Measurements from ENCODE around the gene CSH2. TPM values are rescaled to one million over a fixed set of nuclear protein-coding genes. Genes with fewer than 3 reads are reported as not detected.
A peak's percentile ranks its signal among the peaks of the same experiment; 100 is the strongest.

Gene CSH2
- total and polyA plus RNA-seq, 5 donors from 2014 or later: 3.8 TPM; not detected in 4

DNA sequence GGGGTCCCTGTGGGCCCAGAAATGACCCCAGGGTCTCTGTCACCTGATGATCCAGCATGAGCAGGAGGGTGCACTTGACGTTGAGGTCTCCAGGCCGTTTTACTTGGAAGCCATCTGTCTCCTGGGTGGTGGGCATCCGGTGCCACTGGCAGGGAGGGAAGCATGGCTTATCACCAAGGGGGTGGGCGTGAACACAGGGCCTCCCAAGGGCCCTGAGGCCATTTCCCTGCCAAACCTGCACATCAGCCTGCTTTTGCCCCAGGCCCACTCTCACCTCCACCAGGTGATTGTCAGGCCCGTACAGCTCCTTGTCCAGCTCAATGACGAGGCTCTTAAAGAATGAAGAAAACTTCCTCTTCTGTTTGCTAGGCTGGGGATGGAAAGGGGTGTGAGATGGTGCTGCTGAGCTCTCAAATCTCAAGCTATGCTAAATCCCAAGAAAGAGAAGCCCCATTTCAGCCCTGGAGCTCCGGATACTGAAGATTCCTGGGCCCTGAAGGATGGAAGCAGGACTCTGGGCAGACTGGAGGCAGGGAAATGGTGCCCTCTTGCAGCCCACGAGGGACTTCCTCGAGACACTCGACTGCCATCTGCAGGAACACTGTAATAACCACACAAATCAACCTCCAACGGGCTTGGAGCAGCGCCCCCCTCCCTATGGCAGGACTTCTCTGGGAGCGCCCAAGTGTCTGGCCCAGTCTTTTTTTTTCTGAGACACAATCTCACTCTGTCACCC lies 38.9 kb downstream of the CSH2 start:
- Histone ChIP-seq H3K4me3 (ENCODE audit: low read depth, low read length) (no peak overlapping the region), H3K4me1 (ENCODE audit: control insufficient read depth, insufficient read depth, low read length, poor library complexity, severe bottlenecking) (peaks cover 60% of the 10 kb centered on the region), H3K9me3 (ENCODE audit: control insufficient read depth in 2 of 2, low read length in 2 of 2) (no peaks in the 10 kb centered on the region), H3K36me3 (ENCODE audit: control insufficient read depth, insufficient read depth, low read length) (peaks cover 74% of the 10 kb centered on the region), H3K27ac (ENCODE audit: insufficient read depth, low read length, poor library complexity, severe bottlenecking) (peak overlapping the region; percentile 19), H3K27me3 (ENCODE audit: control insufficient read depth, insufficient read depth, low read length) (no peaks in the 10 kb centered on the region)
- Mint-ChIP-seq H3K36me3 (peaks cover 40% of the 10 kb centered on the region), H3K4me3 (peak overlapping the region in 3 of 4 donors; percentile 31 to 83 (median 62)), H3K4me1 (peaks cover 4 to 75% (median 36%) of the 10 kb centered on the region in 4 donors), H3K27ac (peak overlapping the region; percentile 42 to 89 (median 80)), H3K9me3 (peaks cover 0 to 3% (median 0%) of the 10 kb centered on the region in 7 donors), H3K27me3 (no peaks in the 10 kb centered on the region)
- DNase-seq: peak; percentile 41 to 80 (median 64)
- peak; percentile 58 to 81 for ATAC-seq (ENCODE audit: low read depth in 2 of 2)

DNA sequence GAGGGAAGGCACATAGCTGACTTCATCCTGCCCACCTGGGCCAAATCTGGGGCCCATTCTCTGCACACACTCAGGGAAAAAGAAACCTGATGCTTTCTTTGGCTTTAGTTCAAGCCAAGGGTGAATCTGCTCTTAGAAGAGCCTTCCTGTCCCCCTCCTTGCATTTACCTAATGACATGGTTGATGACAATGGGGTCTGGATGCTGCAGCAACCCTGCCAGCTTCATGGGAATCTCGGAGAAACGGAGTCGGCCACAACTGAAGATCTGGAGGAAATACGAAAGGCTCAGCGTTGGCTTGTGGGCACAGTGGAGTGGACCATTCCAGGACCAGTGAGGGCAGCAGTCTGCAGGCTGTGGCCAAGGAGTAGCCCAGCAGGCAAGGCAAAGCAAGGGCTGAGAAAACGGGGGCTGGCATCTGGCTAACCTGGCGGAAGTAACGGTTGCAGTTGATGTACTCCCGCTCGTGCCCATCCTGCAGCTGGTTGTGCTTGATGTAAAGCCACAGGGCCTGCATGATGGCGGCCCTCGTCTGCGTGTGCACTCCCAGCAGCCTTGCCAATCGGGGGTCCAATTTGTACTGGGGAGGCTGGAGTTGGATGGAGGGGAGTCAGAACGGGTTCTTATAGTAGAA lies 39.6 kb downstream of the CSH2 start:
- peaks cover 60% of the 10 kb centered on the region for H3K4me1 ChIP-seq (ENCODE audit: control insufficient read depth, insufficient read depth, low read length, poor library complexity, severe bottlenecking)
- peaks cover 42% of the 10 kb centered on the region for H3K36me3 Mint-ChIP-seq
- no peaks in the 10 kb centered on the region for H3K27me3 ChIP-seq (ENCODE audit: control insufficient read depth, insufficient read depth, low read length)
- H3K27me3 Mint-ChIP-seq: no peaks in the 10 kb centered on the region
- peak overlapping the region in 1 of 3 donors; percentile 60 for H3K27ac Mint-ChIP-seq
- no peaks in the 10 kb centered on the region for H3K9me3 ChIP-seq (ENCODE audit: control insufficient read depth in 2 of 2, low read length in 2 of 2)
- no peak overlapping the region for H3K27ac ChIP-seq (ENCODE audit: insufficient read depth, low read length, poor library complexity, severe bottlenecking)
- peaks cover 80% of the 10 kb centered on the region for H3K36me3 ChIP-seq (ENCODE audit: control insufficient read depth, insufficient read depth, low read length)
- ATAC-seq (ENCODE audit: low read depth in 2 of 2) (no peak), DNase-seq (no peak)
- peaks cover 4 to 75% (median 38%) of the 10 kb centered on the region in 4 donors for H3K4me1 Mint-ChIP-seq
- H3K9me3 Mint-ChIP-seq: peaks cover 0 to 3% (median 0%) of the 10 kb centered on the region in 7 donors
- peak overlapping the region in 1 of 4 donors; percentile 32 for H3K4me3 Mint-ChIP-seq
- H3K4me3 ChIP-seq (ENCODE audit: low read depth, low read length): no peak overlapping the region

DNA sequence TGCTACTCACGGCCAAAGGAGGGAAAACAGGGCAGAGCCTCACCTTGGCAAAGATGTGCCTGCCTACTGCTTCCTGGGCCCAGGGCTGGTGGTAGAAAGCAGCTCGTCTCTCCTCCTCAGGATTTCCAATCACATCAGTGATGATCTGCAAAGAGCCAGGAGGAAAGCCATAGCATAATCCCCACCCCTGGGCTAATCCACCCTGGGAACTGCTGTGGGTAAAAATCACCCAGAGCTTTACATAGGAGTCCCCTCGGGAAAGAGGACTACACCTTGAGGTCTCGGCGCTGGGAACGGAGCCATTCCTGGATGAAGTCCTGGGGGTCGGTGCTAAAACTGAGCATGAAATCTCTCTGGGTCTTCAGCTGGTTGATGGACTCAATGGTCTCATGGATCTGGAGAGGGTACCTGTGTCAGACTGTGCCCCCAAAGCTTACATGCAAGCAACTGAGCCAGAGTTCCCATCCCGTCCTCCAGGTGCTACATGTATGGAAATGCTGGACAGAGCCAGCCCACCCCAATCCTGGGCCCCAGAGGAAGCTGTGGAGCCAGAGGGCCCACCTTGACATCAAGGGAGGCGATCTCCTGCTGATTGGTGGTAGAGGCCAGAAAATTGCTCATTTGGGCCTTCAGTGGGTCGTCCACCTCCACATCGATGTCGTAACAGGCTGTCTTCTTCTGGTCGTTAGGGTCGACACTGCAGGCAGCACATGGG lies 40.3 kb downstream of the CSH2 start:
- Mint-ChIP-seq H3K4me3 (peak overlapping the region in 1 of 4 donors; percentile 32), H3K4me1 (peaks cover 7 to 75% (median 40%) of the 10 kb centered on the region in 4 donors), H3K36me3 (peaks cover 42% of the 10 kb centered on the region), H3K9me3 (peaks cover 0 to 3% (median 0%) of the 10 kb centered on the region in 7 donors), H3K27me3 (no peaks in the 10 kb centered on the region), H3K27ac (peak overlapping the region in 1 of 3 donors; percentile 63)
- H3K27me3 ChIP-seq (ENCODE audit: control insufficient read depth, insufficient read depth, low read length): no peaks in the 10 kb centered on the region
- ATAC-seq (ENCODE audit: low read depth in 2 of 2): no peak
- DNase-seq: no peak
- no peak overlapping the region for H3K27ac ChIP-seq (ENCODE audit: insufficient read depth, low read length, poor library complexity, severe bottlenecking)
- no peak overlapping the region for H3K4me3 ChIP-seq (ENCODE audit: low read depth, low read length)
- H3K4me1 ChIP-seq (ENCODE audit: control insufficient read depth, insufficient read depth, low read length, poor library complexity, severe bottlenecking): peaks cover 60% of the 10 kb centered on the region
- H3K36me3 ChIP-seq (ENCODE audit: control insufficient read depth, insufficient read depth, low read length): peaks cover 80% of the 10 kb centered on the region
- no peaks in the 10 kb centered on the region for H3K9me3 ChIP-seq (ENCODE audit: control insufficient read depth in 2 of 2, low read length in 2 of 2)

DNA sequence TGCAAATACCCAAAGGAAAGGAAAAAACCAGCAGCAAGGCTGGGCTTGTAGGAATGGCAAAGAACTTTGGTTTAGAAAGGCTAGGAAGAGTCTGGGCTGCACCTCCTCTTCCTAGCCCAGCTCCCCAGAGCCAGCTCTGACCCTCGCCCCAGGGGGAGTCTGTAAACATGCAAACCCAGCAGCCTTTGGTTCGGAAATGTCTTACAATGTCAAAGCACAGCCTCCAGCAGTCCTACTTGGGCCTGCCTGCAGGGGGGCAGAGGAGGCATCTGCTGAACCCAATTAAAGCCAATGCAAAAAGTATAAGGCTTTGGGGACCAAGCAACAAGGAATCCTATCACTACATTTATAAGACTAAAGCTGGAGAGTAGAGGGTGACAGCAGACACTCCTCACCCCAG lies 41.0 kb downstream of the CSH2 start:
- Mint-ChIP-seq H3K4me1 (peaks cover 10 to 78% (median 43%) of the 10 kb centered on the region in 4 donors), H3K36me3 (peaks cover 45% of the 10 kb centered on the region), H3K27ac (peak overlapping the region; percentile 20 to 80 (median 78)), H3K4me3 (peak overlapping the region in 3 of 4 donors; percentile 58 to 95 (median 78)), H3K27me3 (no peaks in the 10 kb centered on the region), H3K9me3 (peaks cover 0 to 3% (median 0%) of the 10 kb centered on the region in 7 donors)
- Histone ChIP-seq H3K4me3 (ENCODE audit: low read depth, low read length) (no peak overlapping the region), H3K9me3 (ENCODE audit: control insufficient read depth in 2 of 2, low read length in 2 of 2) (no peaks in the 10 kb centered on the region), H3K27ac (ENCODE audit: insufficient read depth, low read length, poor library complexity, severe bottlenecking) (no peak overlapping the region), H3K27me3 (ENCODE audit: control insufficient read depth, insufficient read depth, low read length) (no peaks in the 10 kb centered on the region), H3K4me1 (ENCODE audit: control insufficient read depth, insufficient read depth, low read length, poor library complexity, severe bottlenecking) (peaks cover 59% of the 10 kb centered on the region), H3K36me3 (ENCODE audit: control insufficient read depth, insufficient read depth, low read length) (peaks cover 78% of the 10 kb centered on the region)
- ATAC-seq (ENCODE audit: low read depth in 2 of 2) (no peak), DNase-seq (no peak)

DNA sequence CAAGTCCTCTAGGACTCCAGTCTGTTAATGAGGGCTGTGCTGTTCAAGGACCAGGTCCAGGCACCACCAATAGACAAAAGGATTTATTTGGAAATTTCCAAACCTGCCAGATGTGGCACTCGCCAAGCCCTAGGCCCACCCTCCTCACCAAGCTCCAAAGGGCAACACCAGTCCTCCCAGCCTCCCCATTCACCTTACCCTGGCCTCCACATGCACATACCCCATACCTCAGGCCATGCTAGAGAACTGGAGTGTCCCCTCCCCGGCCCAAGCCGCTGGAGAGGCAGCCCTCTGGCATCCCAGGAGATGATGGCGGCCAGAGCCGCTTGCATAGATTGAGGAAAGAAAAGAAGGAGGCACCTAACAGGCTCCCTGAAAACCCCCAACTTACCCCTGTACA lies 41.5 kb downstream of the CSH2 start:
- Histone ChIP-seq H3K9me3 (ENCODE audit: control insufficient read depth in 2 of 2, low read length in 2 of 2) (no peaks in the 10 kb centered on the region), H3K4me3 (ENCODE audit: low read depth, low read length) (peak overlapping the region; percentile 44), H3K27me3 (ENCODE audit: control insufficient read depth, insufficient read depth, low read length) (no peaks in the 10 kb centered on the region), H3K4me1 (ENCODE audit: control insufficient read depth, insufficient read depth, low read length, poor library complexity, severe bottlenecking) (peaks cover 59% of the 10 kb centered on the region), H3K36me3 (ENCODE audit: control insufficient read depth, insufficient read depth, low read length) (peaks cover 74% of the 10 kb centered on the region), H3K27ac (ENCODE audit: insufficient read depth, low read length, poor library complexity, severe bottlenecking) (peak overlapping the region; percentile 16)
- H3K9me3 Mint-ChIP-seq: peaks cover 0 to 3% (median 0%) of the 10 kb centered on the region in 7 donors
- H3K4me3 Mint-ChIP-seq: peak overlapping the region; percentile 44 to 95 (median 68)
- H3K27ac Mint-ChIP-seq: peak overlapping the region; percentile 78 to 96 (median 80)
- no peak for ATAC-seq (ENCODE audit: low read depth in 2 of 2)
- H3K4me1 Mint-ChIP-seq: peaks cover 10 to 80% (median 45%) of the 10 kb centered on the region in 4 donors
- no peak for DNase-seq
- H3K27me3 Mint-ChIP-seq: no peaks in the 10 kb centered on the region
- peaks cover 47% of the 10 kb centered on the region for H3K36me3 Mint-ChIP-seq

DNA sequence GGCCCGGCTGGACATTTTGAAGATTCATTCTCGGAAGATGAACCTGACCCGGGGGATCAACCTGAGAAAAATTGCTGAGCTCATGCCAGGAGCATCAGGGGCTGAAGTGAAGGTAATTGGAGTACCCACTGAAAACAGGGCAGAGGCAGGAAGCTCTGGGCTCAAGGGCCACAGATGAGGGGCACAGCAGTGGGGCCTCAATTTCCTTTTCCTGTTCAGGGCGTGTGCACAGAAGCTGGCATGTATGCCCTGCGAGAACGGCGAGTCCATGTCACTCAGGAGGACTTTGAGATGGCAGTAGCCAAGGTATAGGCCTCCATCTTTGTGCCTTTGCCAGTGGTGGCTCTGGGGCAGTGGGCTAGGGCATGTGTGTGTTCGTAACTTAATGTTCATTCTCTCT lies 42.0 kb downstream of the CSH2 start:
- Mint-ChIP-seq H3K9me3 (peaks cover 0 to 3% (median 0%) of the 10 kb centered on the region in 7 donors), H3K27me3 (no peaks in the 10 kb centered on the region), H3K4me3 (peak overlapping the region; percentile 44 to 95 (median 68)), H3K27ac (peak overlapping the region; percentile 78 to 96 (median 80)), H3K36me3 (peaks cover 48% of the 10 kb centered on the region), H3K4me1 (peaks cover 10 to 82% (median 47%) of the 10 kb centered on the region in 4 donors)
- peaks cover 69% of the 10 kb centered on the region for H3K36me3 ChIP-seq (ENCODE audit: control insufficient read depth, insufficient read depth, low read length)
- no peaks in the 10 kb centered on the region for H3K9me3 ChIP-seq (ENCODE audit: control insufficient read depth in 2 of 2, low read length in 2 of 2)
- peak overlapping the region; percentile 44 for H3K4me3 ChIP-seq (ENCODE audit: low read depth, low read length)
- H3K27ac ChIP-seq (ENCODE audit: insufficient read depth, low read length, poor library complexity, severe bottlenecking): no peak overlapping the region
- ATAC-seq (ENCODE audit: low read depth in 2 of 2) (no peak), DNase-seq (peak in 1 of 3 donors; percentile 75)
- peaks cover 61% of the 10 kb centered on the region for H3K4me1 ChIP-seq (ENCODE audit: control insufficient read depth, insufficient read depth, low read length, poor library complexity, severe bottlenecking)
- H3K27me3 ChIP-seq (ENCODE audit: control insufficient read depth, insufficient read depth, low read length): no peaks in the 10 kb centered on the region

DNA sequence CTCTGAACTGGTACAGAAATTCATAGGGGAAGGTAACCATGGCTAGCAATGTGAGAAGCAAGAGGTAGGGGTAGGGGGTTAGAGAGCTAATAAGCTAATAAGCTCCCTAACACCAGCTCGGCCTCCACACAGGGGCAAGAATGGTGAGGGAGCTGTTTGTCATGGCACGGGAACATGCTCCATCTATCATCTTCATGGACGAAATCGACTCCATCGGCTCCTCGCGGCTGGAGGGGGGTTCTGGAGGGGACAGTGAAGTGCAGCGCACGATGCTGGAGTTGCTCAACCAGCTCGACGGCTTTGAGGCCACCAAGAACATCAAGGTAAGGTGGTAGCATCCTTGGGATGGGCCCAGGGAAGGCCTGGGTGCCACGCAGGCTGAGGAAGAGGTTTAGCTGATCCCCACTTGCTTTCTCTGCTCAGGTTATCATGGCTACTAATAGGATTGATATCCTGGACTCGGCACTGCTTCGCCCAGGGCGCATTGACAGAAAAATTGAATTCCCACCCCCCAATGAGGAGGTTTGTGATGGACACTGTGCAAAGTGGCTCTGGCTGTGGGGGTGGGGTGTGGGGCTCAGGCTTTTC lies 42.5 kb downstream of the CSH2 start:
- no peaks in the 10 kb centered on the region for H3K9me3 ChIP-seq (ENCODE audit: control insufficient read depth in 2 of 2, low read length in 2 of 2)
- peaks cover 48% of the 10 kb centered on the region for H3K36me3 Mint-ChIP-seq
- H3K4me3 ChIP-seq (ENCODE audit: low read depth, low read length): no peak overlapping the region
- peak overlapping the region; percentile 29 to 95 (median 68) for H3K4me3 Mint-ChIP-seq
- H3K4me1 ChIP-seq (ENCODE audit: control insufficient read depth, insufficient read depth, low read length, poor library complexity, severe bottlenecking): peaks cover 66% of the 10 kb centered on the region
- DNase-seq (no peak), ATAC-seq (ENCODE audit: low read depth in 2 of 2) (no peak)
- peaks cover 64% of the 10 kb centered on the region for H3K36me3 ChIP-seq (ENCODE audit: control insufficient read depth, insufficient read depth, low read length)
- H3K9me3 Mint-ChIP-seq: peaks cover 0 to 3% (median 0%) of the 10 kb centered on the region in 7 donors
- no peaks in the 10 kb centered on the region for H3K27me3 ChIP-seq (ENCODE audit: control insufficient read depth, insufficient read depth, low read length)
- H3K27ac ChIP-seq (ENCODE audit: insufficient read depth, low read length, poor library complexity, severe bottlenecking): no peak overlapping the region
- no peaks in the 10 kb centered on the region for H3K27me3 Mint-ChIP-seq
- H3K27ac Mint-ChIP-seq: peak overlapping the region; percentile 80 to 96 (median 84)
- peaks cover 10 to 86% (median 51%) of the 10 kb centered on the region in 4 donors for H3K4me1 Mint-ChIP-seq

All from CD4-positive, CD25-positive, alpha-beta regulatory T cell (primary cell).